Measurements from ENCODE around the gene POLN.

POLN gene

GRCh38 chr4:2079006-2079405, 162.9 kb downstream of the POLN start:
- DNase-seq = no peak

- no peak for DNase-seq
Measured at GRCh38 chr4:2078584-2078983, 163.3 kb downstream of the POLN start.

- DNase-seq = no peak
Measured at GRCh38 chr4:2077537-2078460, 164.1 kb downstream of the POLN start.

GRCh38 chr4:2076908-2077536, 164.9 kb downstream of the POLN start:
- no peak for DNase-seq

- no peak for DNase-seq
Measured at GRCh38 chr4:2075987-2076907, 165.7 kb downstream of the POLN start.

- no peak for DNase-seq
Measured at GRCh38 chr4:2075171-2075986, 166.5 kb downstream of the POLN start.

GRCh38 chr4:2074588-2074987, 167.3 kb downstream of the POLN start:
- no peak for DNase-seq

GRCh38 chr4:2073808-2074481, 168.0 kb downstream of the POLN start:
- DNase-seq = no peak

- DNase-seq = no peak
Measured at GRCh38 chr4:2072971-2073807, 168.7 kb downstream of the POLN start.

GRCh38 chr4:2071912-2072867, 169.7 kb downstream of the POLN start:
- no peak for DNase-seq

GRCh38 chr4:2071252-2071911, 170.5 kb downstream of the POLN start:
- no peak for DNase-seq

GRCh38 chr4:2070421-2071251, 171.3 kb downstream of the POLN start:
- no peak for DNase-seq

GRCh38 chr4:2069986-2070385, 171.9 kb downstream of the POLN start:
- no peak for DNase-seq

- DNase-seq = no peak
Measured at GRCh38 chr4:2069161-2069971, 172.6 kb downstream of the POLN start.

GRCh38 chr4:2068566-2068965, 173.4 kb downstream of the POLN start:
- DNase-seq = no peak

GRCh38 chr4:2068198-2068470, 173.8 kb downstream of the POLN start:
- DNase-seq = no peak

- DNase-seq = no peak
Measured at GRCh38 chr4:2067446-2068197, 174.3 kb downstream of the POLN start.
